ENCODE data around the gene PALB2.

DNA sequence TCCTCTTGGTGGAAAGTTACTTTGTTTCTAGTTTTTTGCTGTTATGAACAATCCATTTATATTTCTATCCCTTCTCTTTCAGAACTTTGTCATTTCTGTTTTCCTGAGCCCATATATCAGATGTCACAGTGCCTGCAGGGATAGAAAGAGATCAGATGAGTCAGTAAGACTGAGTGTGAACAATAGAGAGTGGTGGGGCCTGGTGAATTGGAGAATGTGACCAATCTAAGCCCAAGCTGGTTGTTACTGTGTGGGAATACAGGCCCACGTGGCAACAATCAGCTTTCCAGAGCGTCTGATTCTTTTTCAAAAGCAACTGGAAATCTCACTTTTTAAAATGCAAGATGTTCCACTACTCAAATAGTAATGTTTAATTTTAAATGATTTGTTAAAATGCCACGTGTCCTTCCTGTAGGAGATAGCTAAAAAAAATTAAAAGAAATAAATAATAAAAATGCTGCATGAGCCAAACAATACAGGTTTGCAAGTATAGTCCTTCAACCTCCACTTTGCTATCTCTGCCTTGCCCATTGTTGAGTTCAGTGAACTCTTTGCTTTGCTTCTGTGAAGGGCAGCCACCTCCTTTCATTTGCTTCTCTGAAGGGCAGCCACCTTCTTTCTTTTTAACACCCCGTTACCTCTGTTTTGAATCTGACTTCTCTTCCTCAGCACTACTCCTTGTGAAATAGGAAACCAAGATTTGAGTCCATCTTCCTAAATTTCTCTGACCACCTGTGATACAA is 9.7 kb upstream of the PALB2 start:
- TF ChIP-seq EP300 (IDR thresholded peaks at IDR 0.05; ENCODE audit: borderline replicate concordance in 1 of 2, low read depth in 1 of 2, low read length in 1 of 2), result no peak
- TF ChIP-seq, protein P1, sequence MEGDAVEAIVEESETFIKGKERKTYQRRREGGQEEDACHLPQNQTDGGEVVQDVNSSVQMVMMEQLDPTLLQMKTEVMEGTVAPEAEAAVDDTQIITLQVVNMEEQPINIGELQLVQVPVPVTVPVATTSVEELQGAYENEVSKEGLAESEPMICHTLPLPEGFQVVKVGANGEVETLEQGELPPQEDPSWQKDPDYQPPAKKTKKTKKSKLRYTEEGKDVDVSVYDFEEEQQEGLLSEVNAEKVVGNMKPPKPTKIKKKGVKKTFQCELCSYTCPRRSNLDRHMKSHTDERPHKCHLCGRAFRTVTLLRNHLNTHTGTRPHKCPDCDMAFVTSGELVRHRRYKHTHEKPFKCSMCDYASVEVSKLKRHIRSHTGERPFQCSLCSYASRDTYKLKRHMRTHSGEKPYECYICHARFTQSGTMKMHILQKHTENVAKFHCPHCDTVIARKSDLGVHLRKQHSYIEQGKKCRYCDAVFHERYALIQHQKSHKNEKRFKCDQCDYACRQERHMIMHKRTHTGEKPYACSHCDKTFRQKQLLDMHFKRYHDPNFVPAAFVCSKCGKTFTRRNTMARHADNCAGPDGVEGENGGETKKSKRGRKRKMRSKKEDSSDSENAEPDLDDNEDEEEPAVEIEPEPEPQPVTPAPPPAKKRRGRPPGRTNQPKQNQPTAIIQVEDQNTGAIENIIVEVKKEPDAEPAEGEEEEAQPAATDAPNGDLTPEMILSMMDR (IDR thresholded peaks at IDR 0.05), result no peak
- TF ChIP-seq NRF1 (IDR thresholded peaks at IDR 0.05; ENCODE audit: low read depth, low read length), result no peak
- no peak for TF ChIP-seq RCOR1 (IDR thresholded peaks at IDR 0.05; ENCODE audit: low read length)
- no peak for TF ChIP-seq ELF1 (IDR thresholded peaks at IDR 0.05)
- TF ChIP-seq RFX5 (IDR thresholded peaks at IDR 0.05; ENCODE audit: low read length), result no peak
- TF ChIP-seq, protein P2, sequence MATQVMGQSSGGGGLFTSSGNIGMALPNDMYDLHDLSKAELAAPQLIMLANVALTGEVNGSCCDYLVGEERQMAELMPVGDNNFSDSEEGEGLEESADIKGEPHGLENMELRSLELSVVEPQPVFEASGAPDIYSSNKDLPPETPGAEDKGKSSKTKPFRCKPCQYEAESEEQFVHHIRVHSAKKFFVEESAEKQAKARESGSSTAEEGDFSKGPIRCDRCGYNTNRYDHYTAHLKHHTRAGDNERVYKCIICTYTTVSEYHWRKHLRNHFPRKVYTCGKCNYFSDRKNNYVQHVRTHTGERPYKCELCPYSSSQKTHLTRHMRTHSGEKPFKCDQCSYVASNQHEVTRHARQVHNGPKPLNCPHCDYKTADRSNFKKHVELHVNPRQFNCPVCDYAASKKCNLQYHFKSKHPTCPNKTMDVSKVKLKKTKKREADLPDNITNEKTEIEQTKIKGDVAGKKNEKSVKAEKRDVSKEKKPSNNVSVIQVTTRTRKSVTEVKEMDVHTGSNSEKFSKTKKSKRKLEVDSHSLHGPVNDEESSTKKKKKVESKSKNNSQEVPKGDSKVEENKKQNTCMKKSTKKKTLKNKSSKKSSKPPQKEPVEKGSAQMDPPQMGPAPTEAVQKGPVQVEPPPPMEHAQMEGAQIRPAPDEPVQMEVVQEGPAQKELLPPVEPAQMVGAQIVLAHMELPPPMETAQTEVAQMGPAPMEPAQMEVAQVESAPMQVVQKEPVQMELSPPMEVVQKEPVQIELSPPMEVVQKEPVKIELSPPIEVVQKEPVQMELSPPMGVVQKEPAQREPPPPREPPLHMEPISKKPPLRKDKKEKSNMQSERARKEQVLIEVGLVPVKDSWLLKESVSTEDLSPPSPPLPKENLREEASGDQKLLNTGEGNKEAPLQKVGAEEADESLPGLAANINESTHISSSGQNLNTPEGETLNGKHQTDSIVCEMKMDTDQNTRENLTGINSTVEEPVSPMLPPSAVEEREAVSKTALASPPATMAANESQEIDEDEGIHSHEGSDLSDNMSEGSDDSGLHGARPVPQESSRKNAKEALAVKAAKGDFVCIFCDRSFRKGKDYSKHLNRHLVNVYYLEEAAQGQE (IDR thresholded peaks at IDR 0.05; ENCODE audit: low read depth, low read length), result no peak
- no peak for TF ChIP-seq TAF1 (IDR thresholded peaks at IDR 0.05; ENCODE audit: borderline replicate concordance, low read depth, low read length)
- no peak for TF ChIP-seq FOXM1 (IDR thresholded peaks at IDR 0.05; ENCODE audit: low read depth)
- no peak for TF ChIP-seq RAD21 (IDR thresholded peaks at IDR 0.05; ENCODE audit: low read length)
- no peak for TF ChIP-seq CHD2 (IDR thresholded peaks at IDR 0.05; ENCODE audit: low read length, partially characterized antibody)
- no peak for TF ChIP-seq JUND (IDR thresholded peaks at IDR 0.05)

Data from SK-N-SH (cell line).